WTC11 (cell line): ENCODE data around the gene TRIM44. TPM values are rescaled to one million over a fixed set of nuclear protein-coding genes. Genes with fewer than 3 reads are reported as not detected.

Source experiments
- ATAC-seq: fragments of 200-7000 bp; cut with Tn5 transposase; 2 replicates; pipeline ENCODE4 v1.10.0; 2021; ENCODE audit warnings: mild to moderate bottlenecking, moderate library complexity
- CTCF ChIA-PET: fragments of 300-600 bp; sonication (Branson Sonifier 250); formaldehyde crosslinking; loops from one replicate; lab custom pipeline; 2021; ENCODE audit warnings: antibody characterized with exemption; lab: Charles Lee
- POLR2A ChIA-PET: fragments of 350-600 bp; sonication (Branson Sonifier 250); formaldehyde crosslinking; loops from one replicate; lab custom pipeline; 2021; ENCODE audit warnings: antibody characterized with exemption; lab: Charles Lee
- DNase-seq: peaks from one replicate; pipeline ENCODE4 v3.0.0; 2021; ENCODE audit warnings: low spot score
- H3K27ac Mint-ChIP-seq: 2 replicates; pipeline ENCODE4 v1.8.0; 2021; ENCODE audit warnings: mixed read lengths
- H3K27me3 Mint-ChIP-seq: 2 replicates; pipeline ENCODE4 v1.8.0; 2021; ENCODE audit warnings: low read depth, mild to moderate bottlenecking, moderate library complexity, mixed read lengths
- H3K36me3 Mint-ChIP-seq: 2 replicates; pipeline ENCODE4 v1.8.0; 2021; ENCODE audit warnings: mixed read lengths
- H3K4me1 Mint-ChIP-seq: 2 replicates; pipeline ENCODE4 v1.8.0; 2022; ENCODE audit warnings: mixed read lengths
- H3K4me3 Mint-ChIP-seq: 2 replicates; pipeline ENCODE4 v1.8.0; 2021; ENCODE audit warnings: mild to moderate bottlenecking, moderate library complexity, mixed read lengths
- H3K9me3 Mint-ChIP-seq: 2 replicates; pipeline ENCODE4 v1.8.0; 2021; ENCODE audit warnings: mixed read lengths
- AR ChIP-seq: fragments of 250-450 bp; sonication (Bioruptor Pico); IDR thresholded peaks from 2 replicates; pipeline ENCODE4 v1.9.0; 2021; ENCODE audit warnings: mild to moderate bottlenecking
- ATF3 ChIP-seq: sonication (generic); formaldehyde crosslinking; conservative IDR thresholded peaks from 2 replicates; pipeline ENCODE4 v1.8.1; 2022; ENCODE audit warnings: mild to moderate bottlenecking, missing genetic modification reagents
- ATF6 ChIP-seq: sonication (generic); formaldehyde crosslinking; IDR thresholded peaks from 2 replicates; pipeline ENCODE4 v1.8.1; 2023; ENCODE audit warnings: mild to moderate bottlenecking, missing genetic modification reagents
- CDX4 ChIP-seq: fragments of 250-450 bp; sonication (Bioruptor Pico); IDR thresholded peaks from 2 replicates; pipeline ENCODE4 v1.9.0; 2021; ENCODE audit warnings: moderate library complexity, mild to moderate bottlenecking, inconsistent platforms, borderline replicate concordance
- CTCF ChIP-seq: fragments of 200-600 bp; IDR thresholded peaks from 2 replicates; pipeline ENCODE4 v1.8.0; 2022; ENCODE audit warnings: antibody characterized with exemption
- FOXK1 ChIP-seq: sonication (generic); formaldehyde crosslinking; IDR thresholded peaks from 2 replicates; pipeline ENCODE4 v1.8.0; 2022; ENCODE audit warnings: mild to moderate bottlenecking, moderate library complexity, missing genetic modification reagents
- KAT7 ChIP-seq: sonication (generic); formaldehyde crosslinking; IDR thresholded peaks from 2 replicates; pipeline ENCODE4 v1.8.1; 2023; ENCODE audit warnings: missing genetic modification reagents, mild to moderate bottlenecking, borderline replicate concordance
- MAX ChIP-seq: sonication (generic); formaldehyde crosslinking; IDR thresholded peaks from 2 replicates; pipeline ENCODE4 v1.8.0; 2022; ENCODE audit warnings: mild to moderate bottlenecking, missing genetic modification reagents
- MLX ChIP-seq: sonication (generic); formaldehyde crosslinking; IDR thresholded peaks from 2 replicates; pipeline ENCODE4 v1.8.1; 2023; ENCODE audit warnings: mild to moderate bottlenecking, missing genetic modification reagents, moderate library complexity
- NR1H2 ChIP-seq: sonication (generic); formaldehyde crosslinking; IDR thresholded peaks from 2 replicates; pipeline ENCODE4 v1.9.0; 2021; ENCODE audit warnings: mild to moderate bottlenecking, moderate library complexity, missing genetic modification reagents
- PRDM15 ChIP-seq: sonication (generic); formaldehyde crosslinking; IDR thresholded peaks from 2 replicates; pipeline ENCODE4 v1.8.0; 2022; ENCODE audit warnings: missing genetic modification reagents
- SMAD4 ChIP-seq: sonication (generic); formaldehyde crosslinking; IDR thresholded peaks from 2 replicates; pipeline ENCODE4 v1.8.0; 2022; ENCODE audit warnings: mild to moderate bottlenecking, missing genetic modification reagents
- TCF7 ChIP-seq: sonication (generic); formaldehyde crosslinking; IDR thresholded peaks from 2 replicates; pipeline ENCODE4 v1.8.0; 2022; ENCODE audit warnings: mild to moderate bottlenecking, low read depth, missing genetic modification reagents, moderate library complexity
- ZNF138 ChIP-seq: sonication (generic); formaldehyde crosslinking; conservative IDR thresholded peaks from 2 replicates; pipeline ENCODE4 v1.8.1; 2022; ENCODE audit warnings: mild to moderate bottlenecking, moderate library complexity, missing genetic modification reagents
- ZNF281 ChIP-seq: sonication (generic); formaldehyde crosslinking; IDR thresholded peaks from 2 replicates; pipeline ENCODE4 v1.8.0; 2023; ENCODE audit warnings: mild to moderate bottlenecking, missing genetic modification reagents
- ZNF671 ChIP-seq: fragments of 250-450 bp; sonication (Bioruptor Pico); IDR thresholded peaks from 2 replicates; pipeline ENCODE4 v1.8.0; 2021; ENCODE audit warnings: mild to moderate bottlenecking
- total RNA-seq: library from RNA; stranded (reverse); gene quantifications from 3 replicates; pipeline ENCODE4 v1.2.3, GENCODE V29; 2021

Gene TRIM44
- total RNA-seq, 1 experiment from 2014 or later, result 27.4 TPM

GRCh38 chr11:35850191-35850590 is 187.6 kb downstream of the TRIM44 start (continued):
- TF ChIP-seq MLX, result no peak
- TF ChIP-seq FOXK1, result no peak
- TF ChIP-seq CTCF, result no peak
- no peak for TF ChIP-seq MAX (CRISPR knock-in tag)
- no peak for TF ChIP-seq KAT7 (CRISPR knock-in tag)
- no peak for TF ChIP-seq ATF6 (CRISPR knock-in tag)
- no peak for TF ChIP-seq ZNF138 (CRISPR knock-in tag)
- no peak for TF ChIP-seq TCF7 (CRISPR knock-in tag)
- TF ChIP-seq AR, result no peak

GRCh38 chr11:35851342-35851741 is 188.8 kb downstream of the TRIM44 start:
- Mint-ChIP-seq H3K27me3 (no peaks in the 10 kb centered on the region; the same call in 1 of the 2 replicates), H3K4me1 (peaks cover 12% of the 10 kb centered on the region; the same call in 1 of the 2 replicates), H3K9me3 (no peaks in the 10 kb centered on the region), H3K36me3 (no peaks in the 10 kb centered on the region), H3K4me3 (no peak overlapping the region), H3K27ac (no peak overlapping the region)
- ChIA-PET POLR2A (no interaction called here), CTCF (interaction anchor here (1.2 to 3.1 kb wide), 3 partner anchors 16 to 205 kb away, joined by 3 to 25 read pairs (median 4); no protein-coding TSS in a partner anchor)
- DNase-seq, result no peak
- TF ChIP-seq SMAD4 (no peak), ATF3 (CRISPR knock-in tag) (no peak), KAT7 (CRISPR knock-in tag) (no peak), CDX4 (CRISPR knock-in tag) (no peak), NR1H2 (CRISPR knock-in tag) (no peak), ATF6 (CRISPR knock-in tag) (no peak), PRDM15 (no peak), ZNF281 (CRISPR knock-in tag) (no peak), ZNF671 (CRISPR knock-in tag) (no peak)
- no peak for ATAC-seq
